ENCODE results near the gene PTPRZ1. TPM values are rescaled to one million over a fixed set of nuclear protein-coding genes. Genes with fewer than 3 reads are reported as not detected.
A peak's percentile ranks its signal among the peaks of the same experiment; 100 is the strongest.

Gene PTPRZ1
- total RNA-seq, 1 donor from 2014 or later, result 2.2 TPM

GRCh38 chr7:121954803-121955202, 81.8 kb downstream of the PTPRZ1 start:
- no peak for DNase-seq (ENCODE audit: low spot score)

- DNase-seq (ENCODE audit: low spot score), result no peak
Observed at GRCh38 chr7:121957626-121958025, 84.7 kb downstream of the PTPRZ1 start.

- DNase-seq (ENCODE audit: low spot score), result no peak
Observed at GRCh38 chr7:121960678-121961077, 87.7 kb downstream of the PTPRZ1 start.

- no peak for DNase-seq (ENCODE audit: low spot score)
Observed at GRCh38 chr7:121961089-121961867, 88.3 kb downstream of the PTPRZ1 start.

- no peak for DNase-seq (ENCODE audit: low spot score)
Observed at GRCh38 chr7:121966276-121966934, 93.4 kb downstream of the PTPRZ1 start.

GRCh38 chr7:121966935-121967332, 94.0 kb downstream of the PTPRZ1 start:
- no peak for DNase-seq (ENCODE audit: low spot score)

GRCh38 chr7:121985476-121986030, 112.6 kb downstream of the PTPRZ1 start:
- DNase-seq (ENCODE audit: low spot score), result no peak

- no peak for DNase-seq (ENCODE audit: low spot score)
Observed at GRCh38 chr7:121992068-121992467, 119.1 kb downstream of the PTPRZ1 start.

GRCh38 chr7:121994625-121995410, 121.9 kb downstream of the PTPRZ1 start:
- peak; percentile 48 for DNase-seq (ENCODE audit: low spot score)

GRCh38 chr7:122006687-122007086, 133.7 kb downstream of the PTPRZ1 start:
- no peak for DNase-seq (ENCODE audit: low spot score)

GRCh38 chr7:122010116-122010515, 137.2 kb downstream of the PTPRZ1 start:
- DNase-seq (ENCODE audit: low spot score), result no peak

GRCh38 chr7:122013065-122013464, 140.1 kb downstream of the PTPRZ1 start:
- no peak for DNase-seq (ENCODE audit: low spot score)

GRCh38 chr7:122013630-122014029, 140.7 kb downstream of the PTPRZ1 start:
- no peak for DNase-seq (ENCODE audit: low spot score)

GRCh38 chr7:122014697-122015096, 141.7 kb downstream of the PTPRZ1 start:
- DNase-seq (ENCODE audit: low spot score), result no peak

GRCh38 chr7:122018032-122018431, 145.1 kb downstream of the PTPRZ1 start:
- DNase-seq (ENCODE audit: low spot score), result no peak

GRCh38 chr7:122027058-122027457, 154.1 kb downstream of the PTPRZ1 start:
- no peak for DNase-seq (ENCODE audit: low spot score)

GRCh38 chr7:122033641-122034040, 160.7 kb downstream of the PTPRZ1 start:
- DNase-seq (ENCODE audit: low spot score), result no peak

- no peak for DNase-seq (ENCODE audit: low spot score)
Observed at GRCh38 chr7:122035876-122036275, 162.9 kb downstream of the PTPRZ1 start.

GRCh38 chr7:122038134-122038533, 165.2 kb downstream of the PTPRZ1 start:
- no peak for DNase-seq (ENCODE audit: low spot score)

- no peak for DNase-seq (ENCODE audit: low spot score)
Observed at GRCh38 chr7:122038904-122039303, 165.9 kb downstream of the PTPRZ1 start.

GRCh38 chr7:122040147-122040546, 167.2 kb downstream of the PTPRZ1 start:
- DNase-seq (ENCODE audit: low spot score), result no peak

GRCh38 chr7:122046402-122046801, 173.4 kb downstream of the PTPRZ1 start:
- DNase-seq (ENCODE audit: low spot score), result no peak
